ENCODE measurements around the gene NNMT. TPM values are rescaled to one million over a fixed set of nuclear protein-coding genes. Genes with fewer than 3 reads are reported as not detected.

NNMT gene
- total and polyA plus RNA-seq, 2 experiments from 2014 or later: 150 to 385 TPM

- Histone ChIP-seq H2AFZ (no peak overlapping the region), H3K27me3 (peaks cover 7% of the 10 kb centered on the region), H3K4me3 (no peak overlapping the region), H3K9me2 (replicated peaks; ENCODE audit: insufficient read depth) (no peaks in the 10 kb centered on the region), H3K79me2 (no peaks in the 10 kb centered on the region), H3K4me2 (no peak overlapping the region), H3K4me1 (ENCODE audit: insufficient read depth) (no peaks in the 10 kb centered on the region), H3K36me3 (replicated peaks; ENCODE audit: insufficient read depth, low read depth) (no peaks in the 10 kb centered on the region), H4K20me1 (ENCODE audit: insufficient read depth, poor library complexity, severe bottlenecking) (no peaks in the 10 kb centered on the region), H3K9me3 (ENCODE audit: low read depth) (no peaks in the 10 kb centered on the region), H3K27ac (no peak overlapping the region)
- TF ChIP-seq, protein P1, sequence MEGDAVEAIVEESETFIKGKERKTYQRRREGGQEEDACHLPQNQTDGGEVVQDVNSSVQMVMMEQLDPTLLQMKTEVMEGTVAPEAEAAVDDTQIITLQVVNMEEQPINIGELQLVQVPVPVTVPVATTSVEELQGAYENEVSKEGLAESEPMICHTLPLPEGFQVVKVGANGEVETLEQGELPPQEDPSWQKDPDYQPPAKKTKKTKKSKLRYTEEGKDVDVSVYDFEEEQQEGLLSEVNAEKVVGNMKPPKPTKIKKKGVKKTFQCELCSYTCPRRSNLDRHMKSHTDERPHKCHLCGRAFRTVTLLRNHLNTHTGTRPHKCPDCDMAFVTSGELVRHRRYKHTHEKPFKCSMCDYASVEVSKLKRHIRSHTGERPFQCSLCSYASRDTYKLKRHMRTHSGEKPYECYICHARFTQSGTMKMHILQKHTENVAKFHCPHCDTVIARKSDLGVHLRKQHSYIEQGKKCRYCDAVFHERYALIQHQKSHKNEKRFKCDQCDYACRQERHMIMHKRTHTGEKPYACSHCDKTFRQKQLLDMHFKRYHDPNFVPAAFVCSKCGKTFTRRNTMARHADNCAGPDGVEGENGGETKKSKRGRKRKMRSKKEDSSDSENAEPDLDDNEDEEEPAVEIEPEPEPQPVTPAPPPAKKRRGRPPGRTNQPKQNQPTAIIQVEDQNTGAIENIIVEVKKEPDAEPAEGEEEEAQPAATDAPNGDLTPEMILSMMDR (IDR thresholded peaks at IDR 0.05; ENCODE audit: poor library complexity): no peak
- TF ChIP-seq EZH2 (IDR thresholded peaks at IDR 0.05; ENCODE audit: borderline replicate concordance) (no peak), EZH2phosphoT487 (IDR thresholded peaks at IDR 0.05; ENCODE audit: low read depth, severe bottlenecking, unreplicated experiment) (no peak)
- DNase-seq (ENCODE audit: low spot score): peak; percentile 22
- WGBS (ENCODE audit: low lambda C conversion rate, missing lambda C conversion rate): 62% methylated on average over 1 of the region's 1 CpG
Measured at GRCh38 chr11:114304065-114304464, 7.9 kb downstream of the NNMT start.

GRCh38 chr11:114304969-114305368 lies 8.8 kb downstream of the NNMT start:
- DNase-seq (ENCODE audit: low spot score): no peak
- Histone ChIP-seq H3K27ac (no peak overlapping the region), H3K4me1 (ENCODE audit: insufficient read depth) (no peaks in the 10 kb centered on the region), H3K9me3 (ENCODE audit: low read depth) (no peaks in the 10 kb centered on the region), H3K79me2 (no peaks in the 10 kb centered on the region), H3K27me3 (peaks cover 8% of the 10 kb centered on the region), H2AFZ (no peak overlapping the region), H3K4me3 (no peak overlapping the region), H3K4me2 (no peak overlapping the region), H4K20me1 (ENCODE audit: insufficient read depth, poor library complexity, severe bottlenecking) (no peaks in the 10 kb centered on the region), H3K9me2 (replicated peaks; ENCODE audit: insufficient read depth) (no peaks in the 10 kb centered on the region), H3K36me3 (replicated peaks; ENCODE audit: insufficient read depth, low read depth) (no peaks in the 10 kb centered on the region)
- TF ChIP-seq EZH2phosphoT487 (IDR thresholded peaks at IDR 0.05; ENCODE audit: low read depth, severe bottlenecking, unreplicated experiment) (no peak), EZH2 (IDR thresholded peaks at IDR 0.05; ENCODE audit: borderline replicate concordance) (no peak)
- TF ChIP-seq, protein P1 (IDR thresholded peaks at IDR 0.05; ENCODE audit: poor library complexity): no peak
- 68% methylated on average over 1 of the region's 1 CpG for WGBS (ENCODE audit: low lambda C conversion rate, missing lambda C conversion rate)

DNA sequence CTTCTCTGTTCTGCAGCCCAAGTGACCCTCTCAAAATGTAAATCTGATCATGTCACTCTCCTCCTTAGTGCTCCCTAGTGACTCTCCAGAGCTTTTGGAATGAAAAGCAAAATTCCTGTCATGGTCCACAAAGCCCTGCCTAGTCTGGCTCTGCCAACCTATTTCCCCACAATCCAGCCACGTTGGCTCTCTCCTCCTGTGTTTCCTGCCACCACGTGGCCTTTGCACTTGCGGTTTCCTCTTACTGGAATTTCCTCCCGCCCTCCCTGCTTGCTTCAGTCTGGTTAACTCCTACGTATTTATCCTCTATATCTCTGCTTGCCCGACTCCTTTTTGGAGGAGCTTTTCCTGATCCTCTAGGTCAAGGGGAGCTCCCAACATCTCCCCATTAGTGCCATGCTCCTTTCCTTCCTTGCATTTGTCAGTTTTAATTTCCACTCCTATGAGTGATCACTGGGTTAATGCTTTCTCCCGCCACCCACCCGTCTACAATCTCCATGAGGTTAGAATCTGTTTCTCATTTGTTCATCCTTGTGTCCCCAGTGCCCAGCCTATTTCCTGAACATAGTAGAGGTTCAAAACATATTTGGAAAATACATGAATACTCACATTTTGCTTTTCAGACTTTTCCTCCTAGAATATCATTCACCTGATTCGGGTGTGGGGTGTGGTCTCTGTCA lies 11.5 kb downstream of the NNMT start:
- Histone ChIP-seq H3K4me1 (ENCODE audit: insufficient read depth) (no peaks in the 10 kb centered on the region), H2AFZ (no peak overlapping the region), H3K4me2 (no peak overlapping the region), H4K20me1 (ENCODE audit: insufficient read depth, poor library complexity, severe bottlenecking) (no peaks in the 10 kb centered on the region), H3K9me3 (ENCODE audit: low read depth) (no peaks in the 10 kb centered on the region), H3K79me2 (no peaks in the 10 kb centered on the region), H3K36me3 (replicated peaks; ENCODE audit: insufficient read depth, low read depth) (no peaks in the 10 kb centered on the region), H3K27ac (no peak overlapping the region), H3K27me3 (peaks cover 8% of the 10 kb centered on the region), H3K4me3 (no peak overlapping the region), H3K9me2 (replicated peaks; ENCODE audit: insufficient read depth) (no peaks in the 10 kb centered on the region)
- WGBS (ENCODE audit: low lambda C conversion rate, missing lambda C conversion rate): 62% methylated on average over 9 of the region's 9 CpGs
- no peak for TF ChIP-seq EZH2phosphoT487 (IDR thresholded peaks at IDR 0.05; ENCODE audit: low read depth, severe bottlenecking, unreplicated experiment)
- no peak for TF ChIP-seq EZH2 (IDR thresholded peaks at IDR 0.05; ENCODE audit: borderline replicate concordance)
- DNase-seq (ENCODE audit: low spot score): peak; percentile 17

DNA sequence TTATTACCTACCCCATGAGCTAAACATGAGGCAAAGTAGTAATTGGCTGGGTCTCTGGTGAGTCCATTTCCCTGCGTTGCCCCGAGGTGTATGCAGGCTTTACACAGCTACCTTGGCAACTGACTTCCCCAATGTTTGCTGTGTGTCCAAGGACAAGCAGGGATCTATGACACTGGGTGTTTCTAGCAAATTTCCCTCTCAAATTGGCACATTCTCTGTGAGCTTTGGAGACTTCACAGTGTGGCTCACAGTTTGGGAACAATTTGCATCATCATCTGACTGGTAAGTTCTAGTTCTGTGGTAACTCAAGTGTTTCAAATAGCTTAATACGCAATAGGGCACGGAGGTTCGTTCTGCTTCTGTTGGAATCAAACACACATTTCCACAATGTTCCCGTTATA lies 12.5 kb downstream of the NNMT start:
- Histone ChIP-seq H3K36me3 (replicated peaks; ENCODE audit: insufficient read depth, low read depth) (no peaks in the 10 kb centered on the region), H3K4me2 (no peak overlapping the region)

More for the DNA sequence above, 12.5 kb downstream of the NNMT start:
- Histone ChIP-seq H3K27ac (no peak overlapping the region), H3K4me3 (no peak overlapping the region), H2AFZ (no peak overlapping the region), H3K4me1 (ENCODE audit: insufficient read depth) (no peaks in the 10 kb centered on the region), H3K27me3 (peaks cover 8% of the 10 kb centered on the region), H3K9me2 (replicated peaks; ENCODE audit: insufficient read depth) (no peaks in the 10 kb centered on the region), H3K79me2 (no peaks in the 10 kb centered on the region), H4K20me1 (ENCODE audit: insufficient read depth, poor library complexity, severe bottlenecking) (no peaks in the 10 kb centered on the region), H3K9me3 (ENCODE audit: low read depth) (no peaks in the 10 kb centered on the region)
- DNase-seq (ENCODE audit: low spot score): no peak
- no peak for TF ChIP-seq EZH2phosphoT487 (IDR thresholded peaks at IDR 0.05; ENCODE audit: low read depth, severe bottlenecking, unreplicated experiment)
- WGBS (ENCODE audit: low lambda C conversion rate, missing lambda C conversion rate): 70% methylated on average over 6 of the region's 6 CpGs

All from hepatocyte (in vitro differentiated cells).